HepG2 (cell line): ENCODE results near the gene FLT3LG.
A peak's percentile ranks its signal among the peaks of the same experiment; 100 is the strongest.

Source experiments
- ARNT2 ChIP-seq: sonication (generic); formaldehyde crosslinking; IDR thresholded peaks from 2 replicates; pipeline ENCODE4 v1.8.0; 2022; ENCODE audit warnings: mild to moderate bottlenecking, low read depth, missing genetic modification reagents, moderate library complexity
- BRCA1 ChIP-seq: sonication (generic); formaldehyde crosslinking; IDR thresholded peaks from 2 replicates; pipeline ENCODE4 v1.4.0; 2020; ENCODE audit warnings: missing genetic modification reagents
- CTCF ChIP-seq: sonication (generic); formaldehyde crosslinking; IDR thresholded peaks from 2 replicates; pipeline ENCODE4 v1.5.0; 2020; ENCODE audit warnings: mild to moderate bottlenecking, missing genetic modification reagents, moderate library complexity
- ETV6 ChIP-seq: sonication (generic); formaldehyde crosslinking; conservative IDR thresholded peaks from 2 replicates; pipeline ENCODE4 v1.4.0; 2020; ENCODE audit warnings: missing genetic modification reagents
- NPAS2 ChIP-seq: sonication (generic); formaldehyde crosslinking; IDR thresholded peaks from 2 replicates; pipeline ENCODE4 v1.8.0; 2022; ENCODE audit warnings: mild to moderate bottlenecking, missing genetic modification reagents, borderline replicate concordance
- RFX5 ChIP-seq: IDR thresholded peaks from 2 replicates; pipeline ENCODE4 v1.6.1; 2011; ENCODE audit warnings: low read depth, low read length, improper control_type of control experiment
- ZNF274 ChIP-seq: sonication (generic); formaldehyde crosslinking; IDR thresholded peaks from 2 replicates; pipeline ENCODE4 v1.5.1; 2020; ENCODE audit warnings: mild to moderate bottlenecking, missing genetic modification reagents
- ZNF792 ChIP-seq: IDR thresholded peaks from 2 replicates; pipeline ENCODE4 v1.6.1; 2016

- TF ChIP-seq NPAS2 (CRISPR knock-in tag) (no peak), ARNT2 (CRISPR knock-in tag) (no peak; the same call in 1 of the 2 replicates), ETV6 (CRISPR knock-in tag) (no peak), RFX5 (no peak), BRCA1 (CRISPR knock-in tag) (no peak), CTCF (CRISPR knock-in tag) (peak; percentile 81), ZNF274 (no peak), ZNF792 (no peak)
Measured at GRCh38 chr19:49475995-49476880, 2.2 kb downstream of the FLT3LG start.
